GM12878 (cell line): Measurements from ENCODE around the gene PRSS27. TPM values are rescaled to one million over a fixed set of nuclear protein-coding genes. Genes with fewer than 3 reads are reported as not detected.

Experiments used
- CEBPZ ChIP-seq: fragments of 150-350 bp; IDR thresholded peaks from 2 replicates; pipeline ENCODE4 v1.6.1; 2016; ENCODE audit warnings: low read depth, low read length
- E2F4 ChIP-seq: IDR thresholded peaks from 2 replicates; pipeline ENCODE4 v1.6.1; 2012; ENCODE audit warnings: low read depth, low read length, improper control_type of control experiment
- IRF5 ChIP-seq: fragments of 450-650 bp; IDR thresholded peaks from 2 replicates; pipeline ENCODE4 v1.6.1; 2017; ENCODE audit warnings: borderline replicate concordance
- POLR2AphosphoS2 ChIP-seq: IDR thresholded peaks from 2 replicates; pipeline ENCODE4 v1.6.1; 2011; ENCODE audit warnings: low read depth, mild to moderate bottlenecking, low read length, improper control_type of control experiment, moderate library complexity
- SREBF2 ChIP-seq: IDR thresholded peaks from 2 replicates; pipeline ENCODE4 v1.6.1; 2012; ENCODE audit warnings: mild to moderate bottlenecking, low read length
- SRF ChIP-seq, 2 experiments: IDR thresholded peaks; 2 replicates each; pipeline ENCODE4 v1.6.1; 2011; ENCODE audit warnings: low read depth in 2 of 2, low read length in 2 of 2, mild to moderate bottlenecking in 1 of 2, moderate library complexity in 1 of 2
- ZNF592 ChIP-seq: fragments of 450-650 bp; IDR thresholded peaks from 2 replicates; pipeline ENCODE4 v1.6.1; 2017; ENCODE audit warnings: mild to moderate bottlenecking, moderate library complexity
- polyA plus RNA-seq, 11 experiments: library from polyadenylated mRNA; depleted of rRNA in 4 of 11; unstranded in 6 of 11; stranded (reverse) in 5 of 11; fragments of >200 nt; fragmentation: Nextera tagmentation in 4 of 11; fragmentation: Illumina TruSeq in 1 of 11; extraction: Ambion mirVana in 4 of 11; extraction: Trizol in 1 of 11; gene quantifications; 1 replicate in 1 of 11; 2 replicates in 10 of 11; pipeline versions ENCODE4 v1.2.1 to v1.2.3, GENCODE V29; 2011 to 2016; ENCODE audit warnings: inconsistent platforms in 2 of 11, missing spikeins in 2 of 11, low read depth in 1 of 11
- total RNA-seq, 4 experiments: library from RNA; depleted of rRNA in 3 of 4; stranded (reverse); fragments of >200 nt in 3 of 4; fragmentation: Illumina TruSeq in 1 of 4; extraction: Trizol in 1 of 4; gene quantifications; 2 replicates each; pipeline versions ENCODE4 v1.2.1 to v1.2.3, GENCODE V29; 2013 to 2021

Gene PRSS27
- total and polyA plus RNA-seq, 10 of the 15 experiments (the other 5 are each of a cell fraction or from before 2014, with no cell fraction given), result 0.18 to 1.8 (median 0.51) TPM; not detected in 2

GRCh38 chr16:2740476-2740875 is 20.5 kb upstream of the PRSS27 start (continued):
- TF ChIP-seq IRF5 (no peak), SREBF2 (no peak), SRF (IDR thresholded peaks at IDR 0.05; ENCODE audit: low read depth in 2 of 2, low read length in 2 of 2) (no peak), POLR2AphosphoS2 (no peak), CEBPZ (no peak), E2F4 (no peak), ZNF592 (no peak)
